Left ventricle myocardium inferior (tissue), 1 donor: Measurements from ENCODE around the gene NRF1. TPM values are rescaled to one million over a fixed set of nuclear protein-coding genes. Genes with fewer than 3 reads are reported as not detected.

Experiments
- DNase-seq: peaks from one replicate; pipeline ENCODE4 v3.0.0-alpha.2; 2020
- H3K27ac ChIP-seq: fragments of 200-600 bp; replicated peaks from 2 replicates; pipeline ENCODE4 v1.8.0; 2021
- H3K27me3 ChIP-seq: fragments of 200-600 bp; 2 replicates; pipeline ENCODE4 v1.8.0; 2021; ENCODE audit warnings: low read depth
- H3K36me3 ChIP-seq: fragments of 200-600 bp; 2 replicates; pipeline ENCODE4 v1.8.0; 2021
- H3K4me1 ChIP-seq: fragments of 200-600 bp; 2 replicates; pipeline ENCODE4 v1.8.0; 2021
- H3K4me3 ChIP-seq: fragments of 200-600 bp; 2 replicates; pipeline ENCODE4 v1.8.0; 2021; ENCODE audit warnings: mild to moderate bottlenecking, moderate library complexity
- H3K9me3 ChIP-seq: fragments of 200-600 bp; replicated peaks from 2 replicates; pipeline ENCODE4 v1.8.0; 2021
- intact Hi-C: fragments of 100-400 bp; cut with micrococcal nuclease; formaldehyde crosslinking; loops from one replicate; pipeline ENCODE4 v1.11.0; 2022
- total RNA-seq: library from RNA; stranded (reverse); fragmentation: NEBNext Ultra II Directional; extraction: Animal tissue kit (Norgen Biotek cat#: 25700); gene quantifications from one replicate; pipeline ENCODE4 v1.2.1, GENCODE V29; 2021
- TF ChIP-seq, protein P1 (sequence below): fragments of 200-600 bp; IDR thresholded peaks from 2 replicates; pipeline ENCODE4 v1.8.0; 2021; ENCODE audit warnings: antibody characterized with exemption, mild to moderate bottlenecking, borderline replicate concordance
- donor health status: DM: no; HTN: yes; CAD: no; lungs with severe emphysema.

Gene NRF1
- total RNA-seq, 1 donor from 2014 or later = 9.6 TPM

DNA sequence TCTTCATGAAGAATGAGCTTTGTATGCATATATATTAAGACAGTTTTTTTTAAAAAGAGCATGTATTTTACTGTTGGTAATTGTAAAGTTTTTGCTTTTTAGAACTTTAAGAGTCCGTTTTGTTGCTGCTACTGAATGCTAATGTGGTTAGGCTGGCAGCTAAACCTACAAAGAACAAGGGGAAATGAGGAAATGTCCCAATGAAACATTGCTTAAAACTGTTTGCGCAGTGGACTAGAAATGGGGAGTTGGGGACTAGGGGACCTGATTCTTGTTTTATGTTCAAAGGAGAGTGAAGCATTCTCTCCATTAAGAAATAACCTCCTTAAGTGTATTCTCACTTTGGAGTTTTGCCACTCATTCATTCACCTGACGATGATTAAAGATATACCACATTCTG lies 5.7 kb downstream of the NRF1 start:
- Histone ChIP-seq H3K27me3 (no peaks in the 10 kb centered on the region), H3K4me3 (no peak overlapping the region), H3K27ac (no peak overlapping the region), H3K9me3 (no peaks in the 10 kb centered on the region), H3K36me3 (no peaks in the 10 kb centered on the region), H3K4me1 (peaks cover 60% of the 10 kb centered on the region)
- TF ChIP-seq, protein P1, sequence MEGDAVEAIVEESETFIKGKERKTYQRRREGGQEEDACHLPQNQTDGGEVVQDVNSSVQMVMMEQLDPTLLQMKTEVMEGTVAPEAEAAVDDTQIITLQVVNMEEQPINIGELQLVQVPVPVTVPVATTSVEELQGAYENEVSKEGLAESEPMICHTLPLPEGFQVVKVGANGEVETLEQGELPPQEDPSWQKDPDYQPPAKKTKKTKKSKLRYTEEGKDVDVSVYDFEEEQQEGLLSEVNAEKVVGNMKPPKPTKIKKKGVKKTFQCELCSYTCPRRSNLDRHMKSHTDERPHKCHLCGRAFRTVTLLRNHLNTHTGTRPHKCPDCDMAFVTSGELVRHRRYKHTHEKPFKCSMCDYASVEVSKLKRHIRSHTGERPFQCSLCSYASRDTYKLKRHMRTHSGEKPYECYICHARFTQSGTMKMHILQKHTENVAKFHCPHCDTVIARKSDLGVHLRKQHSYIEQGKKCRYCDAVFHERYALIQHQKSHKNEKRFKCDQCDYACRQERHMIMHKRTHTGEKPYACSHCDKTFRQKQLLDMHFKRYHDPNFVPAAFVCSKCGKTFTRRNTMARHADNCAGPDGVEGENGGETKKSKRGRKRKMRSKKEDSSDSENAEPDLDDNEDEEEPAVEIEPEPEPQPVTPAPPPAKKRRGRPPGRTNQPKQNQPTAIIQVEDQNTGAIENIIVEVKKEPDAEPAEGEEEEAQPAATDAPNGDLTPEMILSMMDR = no peak
- DNase-seq = no peak
- intact Hi-C loops = no loop called here

DNA sequence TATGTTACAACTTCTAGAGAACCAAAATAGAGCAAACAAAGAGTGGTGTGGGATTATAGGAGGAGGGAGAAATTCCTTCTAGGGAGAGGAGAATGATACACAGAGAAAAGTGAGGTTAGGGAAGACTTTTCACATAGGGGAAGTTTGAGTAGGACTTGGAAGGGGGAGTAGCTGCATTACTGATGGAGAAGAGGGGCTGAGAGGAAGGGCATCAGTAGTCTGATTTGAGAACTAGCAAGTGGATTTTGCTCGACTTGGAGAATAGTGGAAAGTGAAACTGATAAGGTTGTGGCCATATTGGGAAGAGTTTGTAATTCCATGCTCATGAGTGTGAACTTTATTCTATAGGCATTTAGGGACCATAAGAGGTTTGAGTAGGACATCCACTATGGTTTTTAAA lies 6.1 kb downstream of the NRF1 start:
- Histone ChIP-seq H3K27ac (no peak overlapping the region), H3K36me3 (no peaks in the 10 kb centered on the region), H3K27me3 (no peaks in the 10 kb centered on the region), H3K4me1 (peaks cover 59% of the 10 kb centered on the region), H3K9me3 (no peaks in the 10 kb centered on the region), H3K4me3 (no peak overlapping the region)
- TF ChIP-seq, protein P1 = no peak
- DNase-seq = no peak
- intact Hi-C loops = no loop called here

DNA sequence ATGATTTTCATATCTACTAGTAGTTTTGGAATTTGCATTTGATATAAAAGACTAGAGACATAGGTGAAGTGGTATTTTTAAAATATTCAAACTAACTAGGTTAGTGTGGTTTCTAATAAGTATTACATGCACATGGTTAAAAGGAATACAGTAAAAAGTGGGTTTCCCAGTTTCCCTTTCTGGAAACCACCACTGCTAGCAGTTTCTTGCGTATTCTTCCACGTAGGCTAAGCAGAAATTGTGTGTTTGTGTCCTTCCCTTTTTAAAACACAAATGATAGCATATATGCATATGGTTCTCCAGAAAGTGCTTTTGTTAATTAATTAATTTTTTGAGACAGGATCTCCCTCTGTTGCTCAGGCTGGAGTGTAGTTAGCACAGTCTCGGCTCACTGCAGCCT lies 15.4 kb downstream of the NRF1 start:
- H3K4me3 ChIP-seq = no peak overlapping the region
- intact Hi-C loops = loop anchor here (10.0 kb wide), 1 partner anchor 142 kb away; no protein-coding TSS in a partner anchor
- H3K9me3 ChIP-seq = no peaks in the 10 kb centered on the region
- no peaks in the 10 kb centered on the region for H3K27me3 ChIP-seq
- H3K27ac ChIP-seq = no peak overlapping the region
- TF ChIP-seq, protein P1 = no peak
- peaks cover 4% of the 10 kb centered on the region for H3K4me1 ChIP-seq
- H3K36me3 ChIP-seq = no peaks in the 10 kb centered on the region
- no peak for DNase-seq

DNA sequence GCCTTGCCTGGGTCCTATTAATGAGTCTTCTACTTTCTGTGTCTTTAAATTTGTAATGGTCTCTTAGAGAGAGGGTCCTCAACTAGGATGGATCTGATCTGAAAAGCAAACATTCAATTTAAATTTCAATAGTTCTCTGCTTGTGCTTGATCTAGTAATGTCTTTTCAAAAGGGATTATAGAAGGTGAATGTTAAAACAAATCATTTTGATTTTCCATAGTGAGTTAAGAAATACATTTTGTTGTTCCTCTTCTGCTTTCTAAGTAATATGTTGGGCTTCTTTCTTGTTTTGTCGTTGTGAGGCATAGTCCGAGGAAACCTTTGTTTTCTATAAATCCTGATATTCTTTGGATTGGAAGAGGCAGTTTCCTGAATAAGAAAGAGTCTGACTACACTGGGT lies 18.8 kb downstream of the NRF1 start:
- no peaks in the 10 kb centered on the region for H3K27me3 ChIP-seq
- no peak overlapping the region for H3K4me3 ChIP-seq
- no peak for DNase-seq
- TF ChIP-seq, protein P1 = no peak
- H3K27ac ChIP-seq = no peak overlapping the region
- intact Hi-C loops = loop anchor here (10.0 kb wide), 1 partner anchor 266 kb away; no protein-coding TSS in a partner anchor
- no peaks in the 10 kb centered on the region for H3K9me3 ChIP-seq
- no peaks in the 10 kb centered on the region for H3K36me3 ChIP-seq
- peaks cover 12% of the 10 kb centered on the region for H3K4me1 ChIP-seq

DNA sequence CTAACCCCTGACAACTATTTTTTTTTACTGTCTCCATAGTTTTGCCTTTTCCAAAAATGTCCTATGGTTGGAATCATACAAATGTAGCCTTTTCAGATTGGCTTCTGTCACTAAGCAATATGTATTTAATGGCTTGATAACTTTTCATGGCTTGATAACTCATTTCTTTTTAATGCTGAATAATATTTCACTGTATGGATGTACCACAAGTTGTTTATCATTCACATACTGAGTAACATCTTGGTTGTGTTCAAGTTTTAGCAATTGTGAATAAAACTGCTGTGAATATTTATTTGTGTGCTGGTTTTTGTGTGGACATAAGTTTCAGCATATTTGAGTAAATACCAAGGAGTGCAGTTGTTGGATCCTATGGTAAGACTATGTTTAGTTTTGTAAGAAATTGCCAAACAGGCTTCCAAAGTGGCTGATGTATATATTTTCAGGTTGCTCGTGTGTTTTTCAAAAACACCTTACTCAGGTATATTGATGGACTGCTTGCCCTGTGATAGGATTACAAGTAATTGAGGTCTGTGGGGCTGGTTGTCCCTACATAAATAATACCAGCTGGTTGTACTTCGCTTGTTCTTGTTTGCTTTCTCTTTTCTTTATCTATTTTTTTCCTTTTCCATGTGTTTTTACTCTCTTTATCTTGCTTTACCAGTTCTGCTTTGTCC lies 23.0 kb downstream of the NRF1 start:
- H3K4me1 ChIP-seq = peaks cover 28% of the 10 kb centered on the region
- no peaks in the 10 kb centered on the region for H3K27me3 ChIP-seq
- no peaks in the 10 kb centered on the region for H3K9me3 ChIP-seq
- intact Hi-C loops = loop anchor here (10.0 kb wide), 1 partner anchor 270 kb away; no protein-coding TSS in a partner anchor
- H3K27ac ChIP-seq = no peak overlapping the region
- DNase-seq = no peak
- no peak overlapping the region for H3K4me3 ChIP-seq
- H3K36me3 ChIP-seq = no peaks in the 10 kb centered on the region
- TF ChIP-seq, protein P1 = no peak
